H9 (cell line): ENCODE data around the gene UBAC2. TPM values are rescaled to one million over a fixed set of nuclear protein-coding genes. Genes with fewer than 3 reads are reported as not detected.

Experiments used
- DNase-seq: peaks from one replicate; pipeline ENCODE4 v3.0.0-alpha.2; 2017
- H2AFZ ChIP-seq: one replicate; pipeline ENCODE4 v1.6.1; 2013; ENCODE audit warnings: mild to moderate bottlenecking, low read length, control low read depth, moderate library complexity
- H2AK5ac ChIP-seq: 2 replicates; pipeline ENCODE4 v1.6.1; 2013; ENCODE audit warnings: low read length, control low read depth, mixed read lengths; ENCODE audit not compliant: insufficient read length
- H2BK120ac ChIP-seq: one replicate; pipeline ENCODE4 v1.6.1; 2013; ENCODE audit warnings: low read depth, mild to moderate bottlenecking, low read length, control low read depth, inconsistent platforms; ENCODE audit not compliant: poor library complexity, severe bottlenecking
- H2BK12ac ChIP-seq: 2 replicates; pipeline ENCODE4 v1.6.1; 2013; ENCODE audit warnings: low read length, control low read depth, mixed read lengths, low read depth; ENCODE audit not compliant: insufficient read length
- H2BK15ac ChIP-seq: 2 replicates; pipeline ENCODE4 v1.6.1; 2013; ENCODE audit warnings: low read depth, low read length, control low read depth
- H2BK20ac ChIP-seq: one replicate; pipeline ENCODE4 v1.6.1; 2013; ENCODE audit warnings: low read depth, mild to moderate bottlenecking, low read length, control low read depth, inconsistent platforms; ENCODE audit not compliant: poor library complexity, severe bottlenecking
- H2BK5ac ChIP-seq: 2 replicates; pipeline ENCODE4 v1.6.1; 2013; ENCODE audit warnings: low read length, control low read depth, mixed read lengths; ENCODE audit not compliant: insufficient read length
- H3K14ac ChIP-seq: 2 replicates; pipeline ENCODE4 v1.6.1; 2013; ENCODE audit warnings: low read length, control low read depth; ENCODE audit not compliant: insufficient read depth
- H3K18ac ChIP-seq: 2 replicates; pipeline ENCODE4 v1.6.1; 2013; ENCODE audit warnings: low read depth, mild to moderate bottlenecking, mixed read lengths, low read length, control low read depth; ENCODE audit not compliant: insufficient read length
- H3K23ac ChIP-seq: 2 replicates; pipeline ENCODE4 v1.6.1; 2013; ENCODE audit warnings: low read length, control low read depth, mixed read lengths, low read depth; ENCODE audit not compliant: insufficient read length
- H3K23me2 ChIP-seq: 2 replicates; pipeline ENCODE4 v1.6.1; 2013; ENCODE audit warnings: low read depth, mild to moderate bottlenecking, mixed read lengths, low read length, control low read depth; ENCODE audit not compliant: insufficient read length, poor library complexity, severe bottlenecking
- H3K27ac ChIP-seq: 2 replicates; pipeline ENCODE4 v1.5.1; 2013; ENCODE audit warnings: low read length, control low read depth, mixed read lengths, low read depth; ENCODE audit not compliant: insufficient read length
- H3K27me3 ChIP-seq: 2 replicates; pipeline ENCODE4 v1.6.1; 2013; ENCODE audit warnings: low read length, control low read depth, inconsistent platforms; ENCODE audit not compliant: insufficient read depth
- H3K4ac ChIP-seq: 2 replicates; pipeline ENCODE4 v1.6.1; 2013; ENCODE audit warnings: low read depth, mild to moderate bottlenecking, control low read depth, inconsistent platforms, low read length, moderate library complexity
- H3K4me1 ChIP-seq: 2 replicates; pipeline ENCODE4 v1.6.1; 2013; ENCODE audit warnings: low read length, control low read depth, inconsistent platforms; ENCODE audit not compliant: insufficient read depth
- H3K4me2 ChIP-seq: 2 replicates; pipeline ENCODE4 v1.6.1; 2013; ENCODE audit warnings: low read length, control low read depth, mixed read lengths; ENCODE audit not compliant: insufficient read length, insufficient read depth
- H3K56ac ChIP-seq: 2 replicates; pipeline ENCODE4 v1.6.1; 2013; ENCODE audit warnings: low read depth, mild to moderate bottlenecking, mixed read lengths, low read length, control low read depth; ENCODE audit not compliant: insufficient read length
- H3K79me1 ChIP-seq: 2 replicates; pipeline ENCODE4 v1.6.1; 2013; ENCODE audit warnings: low read depth, mild to moderate bottlenecking, moderate library complexity, low read length, control low read depth, inconsistent platforms; ENCODE audit not compliant: insufficient read depth, poor library complexity, severe bottlenecking
- H3K79me2 ChIP-seq: 2 replicates; pipeline ENCODE4 v1.6.1; 2013; ENCODE audit warnings: low read length, control low read depth, inconsistent platforms; ENCODE audit not compliant: insufficient read depth
- H3K9ac ChIP-seq: 2 replicates; pipeline ENCODE4 v1.6.1; 2013; ENCODE audit warnings: low read length, control low read depth, mixed read lengths; ENCODE audit not compliant: insufficient read length; ENCODE audit errors: extremely low read depth
- H3K9me3 ChIP-seq: one replicate; pipeline ENCODE4 v1.6.1; 2013; ENCODE audit warnings: low read depth, low read length, inconsistent platforms; ENCODE audit not compliant: control insufficient read depth
- H3T11ph ChIP-seq: one replicate; pipeline ENCODE4 v1.6.1; 2013; ENCODE audit warnings: mild to moderate bottlenecking, low read length, control low read depth, inconsistent platforms
- H4K20me1 ChIP-seq: one replicate; pipeline ENCODE4 v1.6.1; 2013; ENCODE audit not compliant: control insufficient read depth, insufficient read length, insufficient read depth
- H4K5ac ChIP-seq: 2 replicates; pipeline ENCODE4 v1.6.1; 2013; ENCODE audit warnings: low read depth, mild to moderate bottlenecking, mixed read lengths, low read length, control low read depth; ENCODE audit not compliant: insufficient read length
- H4K8ac ChIP-seq: replicated peaks from 2 replicates; pipeline ENCODE4 v1.6.1; 2013; ENCODE audit warnings: low read length, control low read depth, mixed read lengths, low read depth; ENCODE audit not compliant: insufficient read length
- H4K91ac ChIP-seq: 2 replicates; pipeline ENCODE4 v1.6.1; 2013; ENCODE audit warnings: low read depth, mild to moderate bottlenecking, moderate library complexity, mixed read lengths, low read length, control low read depth; ENCODE audit not compliant: insufficient read length
- H3K27ac Mint-ChIP-seq, 3 experiments: 2 replicates in 2 of 3; 3 replicates in 1 of 3; pipeline ENCODE4 v1.8.0; 2020 to 2021; ENCODE audit warnings: mixed read lengths in 3 of 3, mild to moderate bottlenecking in 1 of 3, moderate library complexity in 1 of 3
- H3K27me3 Mint-ChIP-seq: 2 replicates; pipeline ENCODE4 v1.8.0; 2021; ENCODE audit warnings: low read depth, mild to moderate bottlenecking, moderate library complexity, mixed read lengths
- H3K36me3 Mint-ChIP-seq, 3 experiments: 2 replicates in 2 of 3; 3 replicates in 1 of 3; pipeline ENCODE4 v1.8.0; 2020 to 2021; ENCODE audit warnings: low read depth in 3 of 3, mixed read lengths in 3 of 3; ENCODE audit not compliant: insufficient read depth in 1 of 3
- H3K4me1 Mint-ChIP-seq, 2 experiments: 2 replicates each; pipeline ENCODE4 v1.8.0; 2020; ENCODE audit warnings: mixed read lengths in 2 of 2
- H3K4me3 Mint-ChIP-seq, 2 experiments: 2 replicates in 1 of 2; 3 replicates in 1 of 2; pipeline ENCODE4 v1.8.0; 2020 to 2021; ENCODE audit warnings: mild to moderate bottlenecking in 2 of 2, mixed read lengths in 2 of 2, moderate library complexity in 1 of 2
- H3K9me3 Mint-ChIP-seq, 2 experiments: 2 replicates in 1 of 2; 3 replicates in 1 of 2; pipeline ENCODE4 v1.8.0; 2020; ENCODE audit warnings: mild to moderate bottlenecking in 2 of 2, mixed read lengths in 2 of 2, moderate library complexity in 1 of 2
- CTCF ChIP-seq: fragments of 200-600 bp; sonication (generic); conservative IDR thresholded peaks from 3 replicates; pipeline ENCODE4 v1.8.0; 2021; ENCODE audit warnings: antibody characterized with exemption, mild to moderate bottlenecking
- WGBS: extraction: QIAGEN DNeasy Blood & Tissue Kit; methylation state at CpG from one replicate; pipeline ENCODE4 v1.1.7; 2013; ENCODE audit warnings: missing lambda C conversion rate, low lambda C conversion rate, mixed read lengths; ENCODE audit not compliant: insufficient read length; ENCODE audit errors: extremely low coverage; 5-methylcytosine and 5-hydroxymethylcytosine counted together
- total RNA-seq: library from RNA; stranded (reverse); gene quantifications from 2 replicates; pipeline ENCODE4 v1.2.1, GENCODE V29; 2021

UBAC2 gene
- total RNA-seq, 1 experiment from 2014 or later: 52.3 TPM

GRCh38 chr13:99172951-99173350 lies 27.7 kb upstream of the UBAC2 start:
- Histone ChIP-seq H3K9ac (no peak overlapping the region), H3K23ac (no peak overlapping the region), H2BK20ac (no peak overlapping the region), H3K79me1 (no peaks in the 10 kb centered on the region), H3K56ac (no peak overlapping the region), H3K27me3 (no peaks in the 10 kb centered on the region), H2BK15ac (no peak overlapping the region), H2AK5ac (no peak overlapping the region), H3K4me1 (no peaks in the 10 kb centered on the region), H4K5ac (no peak overlapping the region), H3K18ac (no peak overlapping the region), H3K14ac (no peak overlapping the region), H2BK12ac (no peak overlapping the region), H3K4ac (no peak overlapping the region), H4K20me1 (no peaks in the 10 kb centered on the region), H2BK120ac (no peak overlapping the region), H2AFZ (no peak overlapping the region), H3K79me2 (no peaks in the 10 kb centered on the region), H3K4me2 (no peak overlapping the region), H3T11ph (no peak overlapping the region), H4K91ac (no peak overlapping the region), H2BK5ac (no peak overlapping the region), H3K9me3 (no peaks in the 10 kb centered on the region), H3K27ac (no peak overlapping the region), H3K23me2 (no peaks in the 10 kb centered on the region), H4K8ac (no peak overlapping the region)
- no peak overlapping the region for H3K27ac Mint-ChIP-seq
- TF ChIP-seq CTCF: no peak
- DNase-seq: no peak
- H3K9me3 Mint-ChIP-seq: peaks cover 0 to 7% of the 10 kb centered on the region in 2 experiments; a peak in 3 of 5 replicates
- H3K36me3 Mint-ChIP-seq: no peaks in the 10 kb centered on the region
- WGBS: no CpG with 5 or more reads among the region's 18 CpGs
- H3K4me1 Mint-ChIP-seq: peaks cover 0 to 5% of the 10 kb centered on the region in 2 experiments; a peak in 2 of 4 replicates
- peaks cover 47% of the 10 kb centered on the region for H3K27me3 Mint-ChIP-seq
- no peak overlapping the region for H3K4me3 Mint-ChIP-seq
